ENCODE measurements around the gene STIL.

DNA sequence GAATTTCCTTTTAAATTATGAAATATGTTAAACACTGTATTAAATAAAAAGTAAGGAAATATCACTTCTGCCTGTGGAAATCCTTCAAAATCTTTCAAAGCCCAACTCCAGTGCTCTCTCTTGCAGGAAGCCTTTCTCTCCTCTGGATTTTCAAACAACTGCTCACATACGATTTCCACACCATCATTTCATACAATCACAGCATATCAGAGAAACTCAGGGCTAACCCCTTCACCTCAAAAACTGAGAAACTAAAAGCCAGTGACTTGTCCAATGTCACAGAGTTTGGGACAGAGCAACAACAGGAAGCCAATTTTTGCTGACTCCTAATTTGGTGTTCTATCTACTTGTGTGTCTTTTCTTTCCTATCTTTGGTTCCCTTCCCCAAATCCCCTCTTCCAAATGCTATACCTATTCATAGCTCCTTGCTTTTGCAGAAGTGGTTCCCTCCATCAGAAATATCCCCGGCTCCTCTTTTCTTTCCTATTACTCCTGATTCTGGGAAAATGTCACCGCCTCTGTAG, 69.5 kb downstream of the STIL start:
- no peak for TF ChIP-seq CTCF (IDR thresholded peaks at IDR 0.05)
- TF ChIP-seq POLR2AphosphoS5 (IDR thresholded peaks at IDR 0.05): no peak
- no peak for TF ChIP-seq EP300 (IDR thresholded peaks at IDR 0.05)
- TF ChIP-seq POLR2A (IDR thresholded peaks at IDR 0.05): no peak

Measured in suprapubic skin (tissue), 4 donors.